ENCODE results near the gene GPD1L.

DNA sequence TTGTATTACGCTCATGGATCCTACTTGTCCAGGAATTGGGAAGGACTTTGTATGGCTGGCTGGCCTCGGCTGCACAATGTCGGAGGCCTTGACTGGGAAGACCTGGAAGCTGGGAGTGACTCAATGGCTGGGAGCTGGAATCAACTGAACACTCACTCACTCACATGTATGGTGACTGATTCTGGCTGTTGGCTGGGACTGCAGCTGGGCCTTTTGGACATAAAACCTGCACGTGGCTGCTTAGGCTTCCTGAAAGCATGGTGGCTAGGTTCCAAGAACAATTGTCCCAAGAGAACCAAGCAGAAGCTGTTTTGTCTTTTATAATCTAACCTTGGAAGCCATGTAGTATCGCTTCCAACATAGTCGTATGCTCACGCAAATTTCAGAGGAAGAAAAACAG lies 94.1 kb downstream of the GPD1L start:
- TF ChIP-seq POLR2A (IDR thresholded peaks at IDR 0.05; ENCODE audit: low read depth, low read length): no peak
- TF ChIP-seq POLR2AphosphoS5 (IDR thresholded peaks at IDR 0.05; ENCODE audit: low read depth, low read length): no peak
- no peak for TF ChIP-seq TAF1 (IDR thresholded peaks at IDR 0.05; ENCODE audit: borderline replicate concordance, low read depth, low read length)

All from GM12892 (cell line).